Stomach smooth muscle (tissue), 2 donors: ENCODE data around the gene MTMR3.

Experiments used
- H3K27ac ChIP-seq: one replicate; pipeline ENCODE4 v1.7.0; 2013; ENCODE audit warnings: mild to moderate bottlenecking, low read length, inconsistent platforms
- H3K27me3 ChIP-seq, 2 donors: one replicate each; pipeline ENCODE4 v1.7.0; 2013; ENCODE audit warnings: low read length in 2 of 2; ENCODE audit not compliant: insufficient read depth in 2 of 2, control insufficient read depth in 1 of 2
- H3K36me3 ChIP-seq, 2 donors: one replicate each; pipeline ENCODE4 v1.7.0; 2013; ENCODE audit warnings: low read length in 2 of 2; ENCODE audit not compliant: control insufficient read depth in 2 of 2, insufficient read depth in 2 of 2
- H3K4me1 ChIP-seq: one replicate; pipeline ENCODE4 v1.7.0; 2013; ENCODE audit warnings: low read length; ENCODE audit not compliant: control insufficient read depth, insufficient read depth
- H3K4me3 ChIP-seq, 2 donors: one replicate each; pipeline ENCODE4 v1.7.0; 2013; ENCODE audit warnings: low read length in 2 of 2
- H3K9ac ChIP-seq, 2 donors: one replicate each; pipeline ENCODE4 v1.7.0; 2013; ENCODE audit warnings: low read length in 2 of 2, mild to moderate bottlenecking in 1 of 2
- H3K9me3 ChIP-seq, 2 donors: one replicate each; pipeline ENCODE4 v1.7.0; 2013; ENCODE audit warnings: low read length in 2 of 2; ENCODE audit not compliant: control insufficient read depth in 2 of 2
- donor health status: healthy.
- donor health status: Pancreatic carcinoma.

MTMR3 gene

DNA sequence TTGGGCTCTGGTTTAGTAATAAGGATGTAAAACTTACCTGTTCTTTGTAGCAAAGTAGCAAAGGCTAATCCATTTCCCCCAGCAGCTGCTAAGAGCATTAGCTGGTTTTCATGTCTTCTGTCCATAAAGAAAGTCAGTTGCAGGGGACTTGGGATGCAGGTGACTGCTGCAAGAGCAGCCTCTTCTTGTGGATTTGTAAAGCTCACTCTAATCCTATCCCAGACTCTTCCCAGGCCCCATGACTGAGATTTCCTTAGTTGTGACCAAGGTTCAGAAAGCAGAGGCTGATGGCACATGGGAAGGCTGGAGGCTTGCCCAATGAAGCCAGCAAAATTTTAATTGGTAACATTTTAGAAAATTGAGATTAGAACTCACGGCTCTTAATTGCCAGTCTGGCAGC, 102.9 kb downstream of the MTMR3 start:
- peaks cover 3 to 11% of the 10 kb centered on the region in 2 donors for H3K36me3 ChIP-seq
- H3K9me3 ChIP-seq = no peaks in the 10 kb centered on the region

DNA sequence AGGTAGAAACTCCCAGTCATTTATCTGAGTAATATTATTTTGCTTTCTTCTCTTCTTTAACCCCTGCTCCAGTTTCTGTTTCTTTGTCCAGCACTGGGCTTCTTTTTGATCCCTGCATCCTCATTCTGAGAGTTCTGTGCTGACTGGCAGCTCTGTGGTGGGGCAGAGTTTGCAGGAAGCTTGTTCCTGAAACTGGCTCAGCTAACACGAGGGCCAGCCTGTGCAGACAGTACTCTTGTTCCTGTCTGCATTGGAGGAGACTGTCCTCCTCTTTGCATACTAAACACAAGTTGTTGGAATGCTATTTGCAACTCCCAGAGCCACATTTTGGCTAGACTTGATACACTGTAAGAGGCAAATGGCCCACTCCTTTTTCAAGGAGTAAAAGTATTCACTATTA, 104.2 kb downstream of the MTMR3 start:
- Histone ChIP-seq H3K9me3 (no peaks in the 10 kb centered on the region), H3K9ac (no peak overlapping the region), H3K36me3 (peaks cover 8 to 20% of the 10 kb centered on the region in 2 donors), H3K27me3 (no peaks in the 10 kb centered on the region), H3K27ac (no peak overlapping the region), H3K4me1 (no peaks in the 10 kb centered on the region), H3K4me3 (no peak overlapping the region)

More for the DNA sequence above, 102.9 kb downstream of the MTMR3 start:
- H3K9ac ChIP-seq = no peak overlapping the region
- H3K4me1 ChIP-seq = no peaks in the 10 kb centered on the region
- H3K4me3 ChIP-seq = no peak overlapping the region
- no peak overlapping the region for H3K27ac ChIP-seq
- no peaks in the 10 kb centered on the region for H3K27me3 ChIP-seq

- Histone ChIP-seq H3K36me3 (peaks cover 8 to 23% of the 10 kb centered on the region in 2 donors), H3K4me1 (no peaks in the 10 kb centered on the region), H3K27ac (no peak overlapping the region), H3K9ac (no peak overlapping the region), H3K9me3 (no peaks in the 10 kb centered on the region), H3K27me3 (no peaks in the 10 kb centered on the region), H3K4me3 (no peak overlapping the region)
Measured at GRCh38 chr22:29988719-29989118, 105.7 kb downstream of the MTMR3 start.

DNA sequence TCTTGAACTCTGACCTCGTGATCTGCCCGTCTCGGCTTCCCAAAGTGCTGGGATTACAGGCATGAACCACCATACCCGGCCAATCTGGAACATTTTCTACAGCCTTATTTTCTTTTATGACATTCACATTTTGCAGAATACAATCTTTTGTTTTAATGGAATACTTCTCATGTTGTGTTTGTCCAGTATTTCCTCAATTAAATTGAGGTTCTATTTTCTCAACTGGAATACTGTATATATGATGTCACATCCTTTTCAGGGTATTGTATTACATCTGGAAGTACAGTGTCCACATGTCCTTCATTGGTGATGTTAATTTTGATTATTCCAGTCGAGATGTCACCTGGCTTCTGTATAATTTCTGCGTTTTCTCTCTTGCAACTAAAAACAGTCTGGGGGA, 106.5 kb downstream of the MTMR3 start:
- no peak overlapping the region for H3K9ac ChIP-seq
- no peaks in the 10 kb centered on the region for H3K4me1 ChIP-seq
- no peaks in the 10 kb centered on the region for H3K9me3 ChIP-seq
- no peak overlapping the region for H3K4me3 ChIP-seq
- H3K27ac ChIP-seq = no peak overlapping the region
- peaks cover 8 to 23% of the 10 kb centered on the region in 2 donors for H3K36me3 ChIP-seq
- H3K27me3 ChIP-seq = no peaks in the 10 kb centered on the region

GRCh38 chr22:29992341-29993275, 109.6 kb downstream of the MTMR3 start:
- peaks cover 8 to 20% of the 10 kb centered on the region in 2 donors for H3K36me3 ChIP-seq
- H3K9ac ChIP-seq = no peak overlapping the region
- H3K27ac ChIP-seq = no peak overlapping the region
- no peaks in the 10 kb centered on the region for H3K27me3 ChIP-seq
- H3K4me3 ChIP-seq = no peak overlapping the region
- no peaks in the 10 kb centered on the region for H3K9me3 ChIP-seq
- H3K4me1 ChIP-seq = no peaks in the 10 kb centered on the region

- H3K27ac ChIP-seq = no peak overlapping the region
- H3K27me3 ChIP-seq = no peaks in the 10 kb centered on the region
- peaks cover 8 to 15% of the 10 kb centered on the region in 2 donors for H3K36me3 ChIP-seq
- H3K9ac ChIP-seq = no peak overlapping the region
- H3K4me1 ChIP-seq = no peaks in the 10 kb centered on the region
- H3K4me3 ChIP-seq = no peak overlapping the region
- H3K9me3 ChIP-seq = no peaks in the 10 kb centered on the region
Measured at GRCh38 chr22:29994027-29994715, 111.2 kb downstream of the MTMR3 start.

DNA sequence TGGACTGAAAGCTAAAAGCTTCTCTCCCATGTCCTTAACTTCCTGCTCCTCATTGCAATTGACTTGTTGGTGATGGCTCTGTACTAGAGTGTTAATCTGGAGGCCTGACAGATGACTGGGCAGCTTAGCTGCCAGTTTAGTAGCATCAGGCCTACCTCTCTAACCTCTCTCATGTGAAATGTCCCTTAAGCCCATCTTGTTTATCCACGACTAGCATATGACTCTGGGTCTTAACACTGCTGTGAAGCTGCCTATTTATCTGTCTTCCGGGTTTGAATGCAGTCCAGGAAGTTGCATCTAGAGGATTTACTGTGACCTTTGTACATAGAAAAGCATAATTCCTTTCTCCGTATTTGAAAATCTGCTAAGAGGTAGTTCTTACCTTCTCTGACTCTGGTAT, 112.0 kb downstream of the MTMR3 start:
- no peaks in the 10 kb centered on the region for H3K4me1 ChIP-seq
- no peak overlapping the region for H3K9ac ChIP-seq
- H3K27ac ChIP-seq = no peak overlapping the region
- no peak overlapping the region for H3K4me3 ChIP-seq
- peaks cover 8 to 15% of the 10 kb centered on the region in 2 donors for H3K36me3 ChIP-seq
- H3K9me3 ChIP-seq = no peaks in the 10 kb centered on the region
- H3K27me3 ChIP-seq = no peaks in the 10 kb centered on the region

DNA sequence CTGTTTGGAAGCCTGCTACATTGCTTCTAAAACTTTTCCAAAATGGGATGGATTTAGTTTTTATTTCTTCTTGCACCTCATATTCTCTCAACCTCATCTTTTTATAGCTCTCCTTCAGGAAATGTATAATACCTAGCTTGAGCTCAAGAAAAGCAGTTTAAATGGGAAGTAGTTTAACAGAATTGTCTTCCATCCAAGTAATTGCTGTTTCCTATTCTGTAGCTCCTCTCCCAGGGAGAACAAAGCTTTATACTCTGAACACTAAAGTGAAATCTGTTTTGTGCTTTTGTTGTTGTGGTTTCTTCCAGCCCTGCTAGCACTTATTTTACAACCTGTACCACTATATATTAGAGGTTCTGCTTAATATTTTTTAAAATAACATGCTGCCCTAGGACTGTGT, 114.1 kb downstream of the MTMR3 start:
- Histone ChIP-seq H3K36me3 (peaks cover 3 to 7% of the 10 kb centered on the region in 2 donors), H3K9ac (no peak overlapping the region), H3K27me3 (no peaks in the 10 kb centered on the region), H3K4me3 (no peak overlapping the region), H3K9me3 (no peaks in the 10 kb centered on the region), H3K4me1 (no peaks in the 10 kb centered on the region), H3K27ac (no peak overlapping the region)

DNA sequence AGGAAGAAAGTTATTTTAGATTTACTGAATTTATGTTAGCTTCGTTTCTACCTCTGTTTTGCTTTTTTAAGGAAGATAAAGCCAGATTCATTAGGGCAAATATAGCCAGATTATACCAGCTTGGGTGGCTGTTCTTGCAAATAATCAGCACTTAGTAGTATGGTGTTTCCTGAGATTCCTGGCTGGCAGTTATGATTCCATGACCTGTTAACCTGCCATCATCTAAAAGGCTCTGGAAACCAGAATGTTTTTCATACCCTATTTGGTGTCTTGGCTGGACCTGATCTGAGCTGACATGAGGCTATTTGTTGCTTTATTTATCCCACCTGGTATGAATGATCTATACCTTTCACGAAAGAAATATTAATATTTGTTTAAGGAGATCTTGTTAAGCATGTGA, 114.5 kb downstream of the MTMR3 start:
- Histone ChIP-seq H3K27ac (no peak overlapping the region), H3K36me3 (peaks cover 3 to 11% of the 10 kb centered on the region in 2 donors)

GRCh38 chr22:29998627-29999384, 115.8 kb downstream of the MTMR3 start:
- H3K4me3 ChIP-seq = no peak overlapping the region
- no peaks in the 10 kb centered on the region for H3K9me3 ChIP-seq
- no peak overlapping the region for H3K9ac ChIP-seq
- no peaks in the 10 kb centered on the region for H3K4me1 ChIP-seq
- H3K27ac ChIP-seq = no peak overlapping the region
- peaks cover 9 to 10% of the 10 kb centered on the region in 2 donors for H3K36me3 ChIP-seq
- no peaks in the 10 kb centered on the region for H3K27me3 ChIP-seq

More for the DNA sequence above, 114.5 kb downstream of the MTMR3 start:
- no peaks in the 10 kb centered on the region for H3K4me1 ChIP-seq
- H3K9ac ChIP-seq = no peak overlapping the region
- no peaks in the 10 kb centered on the region for H3K9me3 ChIP-seq
- H3K4me3 ChIP-seq = no peak overlapping the region
- H3K27me3 ChIP-seq = no peaks in the 10 kb centered on the region
